SK-N-SH (cell line): Measurements from ENCODE around the gene DHRS1. TPM values are rescaled to one million over a fixed set of nuclear protein-coding genes. Genes with fewer than 3 reads are reported as not detected.

Experiments used
- CTCF ChIA-PET: fragments of 300-600, 350-600 bp; formaldehyde crosslinking; extraction: SDS; loops from one replicate; lab custom pipeline; 2021; lab: Yijun Ruan, JAX
- POLR2A ChIA-PET: fragments of 350-600 bp; sonication (Branson Sonifier 250); formaldehyde crosslinking; extraction: SDS; loops from one replicate; lab custom pipeline; 2020; ENCODE audit warnings: antibody characterized with exemption, inconsistent platforms; lab: Yijun Ruan, JAX
- DNase-seq: peaks from one replicate; pipeline ENCODE4 v3.0.0; 2012
- H2AFZ ChIP-seq: fragments of 200-600 bp; sonication (generic); 2 replicates; pipeline ENCODE4 v1.8.1; 2016; ENCODE audit warnings: antibody characterized with exemption, mild to moderate bottlenecking, low read depth
- H3F3A ChIP-seq: fragments of 200-600 bp; sonication (generic); replicated peaks from 2 replicates; pipeline ENCODE3; 2016; ENCODE audit warnings: antibody characterized with exemption, mild to moderate bottlenecking; ENCODE audit not compliant: insufficient read depth
- H3K27ac ChIP-seq, 2 experiments: fragments of 200-500 bp in 1 of 2; fragments of 200-600 bp in 1 of 2; sonication (Bioruptor generic) in 1 of 2; sonication (generic), shearing (Covaris generic) in 1 of 2; 2 replicates each; pipeline versions ENCODE4 v1.5.1 to v1.6.1; 2014 to 2016; ENCODE audit warnings: low read depth in 2 of 2, inconsistent platforms in 1 of 2, low read length in 1 of 2, mild to moderate bottlenecking in 1 of 2, mixed read lengths in 1 of 2
- H3K27me3 ChIP-seq: fragments of 200-600 bp; sonication (generic), shearing (Covaris generic); 2 replicates; pipeline ENCODE4 v1.6.1; 2016; ENCODE audit warnings: mixed run types; ENCODE audit not compliant: insufficient read depth
- H3K36me3 ChIP-seq, 2 experiments: fragments of 200-500 bp in 1 of 2; fragments of 200-600 bp in 1 of 2; sonication (Bioruptor generic) in 1 of 2; sonication (generic) in 1 of 2; replicated peaks in 1 of 2; 2 replicates each; pipeline versions ENCODE3 to v1.5.1; 2014 to 2016; ENCODE audit warnings: low read length in 1 of 2, mild to moderate bottlenecking in 1 of 2; ENCODE audit not compliant: insufficient read depth in 2 of 2, control insufficient read depth in 1 of 2
- H3K4me1 ChIP-seq, 2 experiments: fragments of 200-500 bp in 1 of 2; fragments of 200-600 bp in 1 of 2; sonication (Bioruptor generic) in 1 of 2; sonication (generic), shearing (Covaris generic) in 1 of 2; 2 replicates each; pipeline versions ENCODE4 v1.5.1 to v1.6.1; 2014 to 2016; ENCODE audit warnings: low read depth in 1 of 2, low read length in 1 of 2, mixed run types in 1 of 2; ENCODE audit not compliant: insufficient read depth in 2 of 2, control insufficient read depth in 1 of 2
- H3K4me2 ChIP-seq: fragments of 200-600 bp; sonication (generic), shearing (Covaris generic); 2 replicates; pipeline ENCODE4 v1.6.1; 2017; ENCODE audit warnings: mixed run types
- H3K4me3 ChIP-seq, 2 experiments: fragments of 200-500 bp in 1 of 2; fragments of 200-600 bp in 1 of 2; sonication (Bioruptor generic) in 1 of 2; sonication (generic), shearing (Covaris generic) in 1 of 2; 2 replicates each; pipeline versions ENCODE4 v1.5.1 to v1.8.1; 2014 to 2016; ENCODE audit warnings: low read depth in 2 of 2, inconsistent platforms in 1 of 2, low read length in 1 of 2, mild to moderate bottlenecking in 1 of 2, mixed read lengths in 1 of 2, moderate library complexity in 1 of 2
- H3K79me2 ChIP-seq: fragments of 200-600 bp; sonication (generic); 2 replicates; pipeline ENCODE4 v1.8.1; 2017; ENCODE audit warnings: mild to moderate bottlenecking; ENCODE audit not compliant: insufficient read depth
- H3K9ac ChIP-seq: fragments of 200-600 bp; sonication (generic); 2 replicates; pipeline ENCODE4 v1.6.1; 2017; ENCODE audit warnings: mixed run types
- H3K9me2 ChIP-seq: fragments of 200-600 bp; sonication (generic); 2 replicates; pipeline ENCODE4 v1.6.1; 2017; ENCODE audit warnings: mixed run types
- H3K9me3 ChIP-seq: fragments of 200-600 bp; sonication (generic); 2 replicates; pipeline ENCODE4 v1.6.1; 2017; ENCODE audit warnings: mixed run types, mild to moderate bottlenecking, moderate library complexity
- H4K20me1 ChIP-seq: fragments of 200-600 bp; sonication (generic); 2 replicates; pipeline ENCODE4 v1.6.1; 2017; ENCODE audit warnings: mild to moderate bottlenecking, mixed run types; ENCODE audit not compliant: insufficient read depth
- CHD2 ChIP-seq: fragments of 150-350 bp; IDR thresholded peaks from 2 replicates; pipeline ENCODE4 v1.6.1; 2018; ENCODE audit warnings: low read length; ENCODE audit not compliant: partially characterized antibody
- CTCF ChIP-seq: fragments of 200-600 bp; sonication (generic); IDR thresholded peaks from 2 replicates; pipeline ENCODE4 v1.6.1; 2017; ENCODE audit warnings: antibody characterized with exemption, mild to moderate bottlenecking, moderate library complexity
- ELF1 ChIP-seq: IDR thresholded peaks from 2 replicates; pipeline ENCODE4 v1.4.0; 2012
- EZH2phosphoT487 ChIP-seq: fragments of 200-600 bp; sonication (generic); IDR thresholded peaks from 2 replicates; pipeline ENCODE4 v1.6.1; 2017; ENCODE audit warnings: low read depth, mixed run types, mild to moderate bottlenecking, antibody characterized with exemption, moderate library complexity, borderline replicate concordance
- FOSL2 ChIP-seq: IDR thresholded peaks from 2 replicates; pipeline ENCODE4 v1.4.0; 2012; ENCODE audit warnings: low read depth, mild to moderate bottlenecking, moderate library complexity, borderline replicate concordance
- GABPA ChIP-seq: IDR thresholded peaks from 2 replicates; pipeline ENCODE4 v1.4.0; 2012; ENCODE audit warnings: low read depth, mild to moderate bottlenecking
- IRF3 ChIP-seq: fragments of 150-350 bp; IDR thresholded peaks from 2 replicates; pipeline ENCODE4 v1.6.1; 2016; ENCODE audit warnings: mild to moderate bottlenecking, low read depth, low read length
- JUND ChIP-seq: IDR thresholded peaks from 2 replicates; pipeline ENCODE4 v1.4.0; 2012
- MAX ChIP-seq: IDR thresholded peaks from 2 replicates; pipeline ENCODE4 v1.4.0; 2012; ENCODE audit warnings: low read depth
- NFIC ChIP-seq: IDR thresholded peaks from 2 replicates; pipeline ENCODE4 v1.4.0; 2012; ENCODE audit warnings: borderline replicate concordance
- PBX3 ChIP-seq: IDR thresholded peaks from 2 replicates; pipeline ENCODE4; 2012
- POLR2AphosphoS5 ChIP-seq: IDR thresholded peaks from 2 replicates; pipeline ENCODE4 v1.6.1; 2012; ENCODE audit warnings: low read depth, low read length
- RCOR1 ChIP-seq: fragments of 150-350 bp; IDR thresholded peaks from 2 replicates; pipeline ENCODE4 v1.6.1; 2017; ENCODE audit warnings: antibody characterized with exemption, low read length
- RFX5 ChIP-seq: IDR thresholded peaks from 2 replicates; pipeline ENCODE4 v1.6.1; 2012; ENCODE audit warnings: mild to moderate bottlenecking, improper control_type of control experiment, low read length
- RXRA ChIP-seq: IDR thresholded peaks from 2 replicates; pipeline ENCODE4 v1.4.0; 2012; ENCODE audit warnings: low read depth, mild to moderate bottlenecking, borderline replicate concordance
- SMC3 ChIP-seq: IDR thresholded peaks from 2 replicates; pipeline ENCODE4 v1.6.1; 2012; ENCODE audit warnings: low read depth, low read length, improper control_type of control experiment
- TAF1 ChIP-seq: IDR thresholded peaks from 2 replicates; pipeline ENCODE4 v1.6.1; 2012; ENCODE audit warnings: low read depth, mild to moderate bottlenecking, low read length, moderate library complexity, borderline replicate concordance
- TCF12 ChIP-seq: IDR thresholded peaks from 2 replicates; pipeline ENCODE4 v1.4.0; 2012
- ZBTB33 ChIP-seq: IDR thresholded peaks from 2 replicates; pipeline ENCODE4 v1.4.0; 2012; ENCODE audit warnings: low read depth, borderline replicate concordance
- WGBS: methylation state at CpG from one replicate; pipeline ENCODE4 v1.1.6; 2017; ENCODE audit warnings: low lambda C conversion rate; 5-methylcytosine and 5-hydroxymethylcytosine counted together
- polyA plus RNA-seq, 3 experiments: library from polyadenylated mRNA; depleted of rRNA; stranded (reverse); fragments of >200 nt; gene quantifications; 2 replicates each; pipeline ENCODE4 v1.2.3, GENCODE V29; 2012

DHRS1 gene
- polyA plus RNA-seq, 1 of the 3 experiments (the other 2 are of a cell fraction) = 65.4 TPM

GRCh38 chr14:24325041-24325530, 25.5 kb upstream of the DHRS1 start:
- no peaks in the 10 kb centered on the region for H3K79me2 ChIP-seq
- WGBS = 57% methylated on average over 5 of the region's 5 CpGs
- no peaks in the 10 kb centered on the region for H3K9me3 ChIP-seq
- DNase-seq = no peak
- CTCF ChIA-PET = interaction anchor here (0.6 to 14.6 kb wide), 6 partner anchors 8 to 112 kb away, joined by 4 to 115 read pairs (median 49); partner anchors contain the start of genes ADCY4, CIDEB, KHNYN and LTB4R
- H4K20me1 ChIP-seq = no peaks in the 10 kb centered on the region
- peaks cover under 1% of the 10 kb centered on the region; the same call in 1 of the 2 replicates for H3K27me3 ChIP-seq
- no peaks in the 10 kb centered on the region for H3K36me3 ChIP-seq
- POLR2A ChIA-PET = interaction anchor here (0.6 kb wide), 1 partner anchor 800 kb away, joined by 3 read pairs; no protein-coding TSS in a partner anchor
- no peaks in the 10 kb centered on the region for H3F3A ChIP-seq
- no peak for TF ChIP-seq ZBTB33
- no peak for TF ChIP-seq NFIC
- no peak for TF ChIP-seq TAF1
- TF ChIP-seq POLR2AphosphoS5 = no peak
- no peak for TF ChIP-seq RXRA
- TF ChIP-seq EZH2phosphoT487 = no peak
- no peak for TF ChIP-seq CTCF
- TF ChIP-seq RFX5 = no peak
- TF ChIP-seq ELF1 = no peak
- no peak for TF ChIP-seq JUND
- no peak for TF ChIP-seq RCOR1
- no peak for TF ChIP-seq TCF12
- TF ChIP-seq GABPA = no peak
- TF ChIP-seq SMC3 = no peak
- no peak for TF ChIP-seq FOSL2
- no peak for TF ChIP-seq PBX3
- TF ChIP-seq CHD2 = no peak
- no peak for TF ChIP-seq IRF3
- no peak for TF ChIP-seq MAX
- H2AFZ ChIP-seq = no peak overlapping the region
- H3K9me2 ChIP-seq = no peaks in the 10 kb centered on the region
- H3K4me2 ChIP-seq = no peak overlapping the region
- H3K4me3 ChIP-seq = no peak overlapping the region
- no peaks in the 10 kb centered on the region for H3K4me1 ChIP-seq
- no peak overlapping the region for H3K9ac ChIP-seq
- H3K27ac ChIP-seq = no peak overlapping the region
